ENCODE results near the gene VSTM4.

Gene VSTM4

GRCh38 chr10:49074836-49075682 lies 40.3 kb downstream of the VSTM4 start:
- TF ChIP-seq CTCF (IDR thresholded peaks at IDR 0.05; ENCODE audit: borderline replicate concordance, extremely low read depth, low read length, poor library complexity, severe bottlenecking) (no peak), EZH2 (IDR thresholded peaks at IDR 0.05; ENCODE audit: borderline replicate concordance, low read depth, low read length, severe bottlenecking) (no peak)
- H3K79me2 ChIP-seq (ENCODE audit: insufficient read depth, low read length) = no peaks in the 10 kb centered on the region
- H3K27ac ChIP-seq (ENCODE audit: low read length) = no peak overlapping the region
- H3K4me1 ChIP-seq (ENCODE audit: insufficient read depth, low read length) = no peaks in the 10 kb centered on the region
- ATAC-seq (ENCODE audit: insufficient read depth, low read depth) (no peak), DNase-seq (no peak)
- no peaks in the 10 kb centered on the region for H4K20me1 ChIP-seq (ENCODE audit: insufficient read depth, low read length)
- H3K4me3 ChIP-seq (ENCODE audit: low read depth in 1 of 2, low read length in 2 of 2) = no peak overlapping the region
- no peaks in the 10 kb centered on the region for H3K36me3 ChIP-seq (ENCODE audit: insufficient read depth, low read length)
- H3K4me2 ChIP-seq (ENCODE audit: insufficient read depth, low read length) = no peak overlapping the region
- no peaks in the 10 kb centered on the region for H3K27me3 ChIP-seq (ENCODE audit: insufficient read depth, low read length, poor library complexity)
- H3K9me3 ChIP-seq (ENCODE audit: insufficient read depth, low read length, severe bottlenecking) = no peaks in the 10 kb centered on the region
- H2AFZ ChIP-seq (ENCODE audit: low read depth, low read length) = no peak overlapping the region
- no peak overlapping the region for H3K9ac ChIP-seq (ENCODE audit: low read depth, low read length)

- no peaks in the 10 kb centered on the region for H4K20me1 ChIP-seq (ENCODE audit: insufficient read depth, low read length)
- H3K4me3 ChIP-seq (ENCODE audit: low read depth in 1 of 2, low read length in 2 of 2) = no peak overlapping the region
- H3K9ac ChIP-seq (ENCODE audit: low read depth, low read length) = no peak overlapping the region
- no peak overlapping the region for H3K27ac ChIP-seq (ENCODE audit: low read length)
- H3K27me3 ChIP-seq (ENCODE audit: insufficient read depth, low read length, poor library complexity) = no peaks in the 10 kb centered on the region
- DNase-seq (no peak), ATAC-seq (ENCODE audit: insufficient read depth, low read depth) (no peak)
- H3K9me3 ChIP-seq (ENCODE audit: insufficient read depth, low read length, severe bottlenecking) = no peaks in the 10 kb centered on the region
- TF ChIP-seq CTCF (IDR thresholded peaks at IDR 0.05; ENCODE audit: borderline replicate concordance, extremely low read depth, low read length, poor library complexity, severe bottlenecking) (no peak), EZH2 (IDR thresholded peaks at IDR 0.05; ENCODE audit: borderline replicate concordance, low read depth, low read length, severe bottlenecking) (no peak)
- no peak overlapping the region for H2AFZ ChIP-seq (ENCODE audit: low read depth, low read length)
- H3K4me1 ChIP-seq (ENCODE audit: insufficient read depth, low read length) = no peaks in the 10 kb centered on the region
- H3K79me2 ChIP-seq (ENCODE audit: insufficient read depth, low read length) = no peaks in the 10 kb centered on the region
- no peak overlapping the region for H3K4me2 ChIP-seq (ENCODE audit: insufficient read depth, low read length)
- no peaks in the 10 kb centered on the region for H3K36me3 ChIP-seq (ENCODE audit: insufficient read depth, low read length)
These were observed 43.0 kb downstream of the VSTM4 start for GRCh38 chr10:49072166-49072885.

- Histone ChIP-seq H3K9ac (ENCODE audit: low read depth, low read length) (no peak overlapping the region), H3K36me3 (ENCODE audit: insufficient read depth, low read length) (no peaks in the 10 kb centered on the region), H3K4me1 (ENCODE audit: insufficient read depth, low read length) (no peaks in the 10 kb centered on the region), H3K27ac (ENCODE audit: low read length) (no peak overlapping the region), H3K9me3 (ENCODE audit: insufficient read depth, low read length, severe bottlenecking) (no peaks in the 10 kb centered on the region), H3K4me3 (ENCODE audit: low read depth in 1 of 2, low read length in 2 of 2) (no peak overlapping the region), H3K79me2 (ENCODE audit: insufficient read depth, low read length) (no peaks in the 10 kb centered on the region), H3K4me2 (ENCODE audit: insufficient read depth, low read length) (no peak overlapping the region), H2AFZ (ENCODE audit: low read depth, low read length) (no peak overlapping the region), H4K20me1 (ENCODE audit: insufficient read depth, low read length) (no peaks in the 10 kb centered on the region), H3K27me3 (ENCODE audit: insufficient read depth, low read length, poor library complexity) (no peaks in the 10 kb centered on the region)
- no peak for DNase-seq
- TF ChIP-seq EZH2 (IDR thresholded peaks at IDR 0.05; ENCODE audit: borderline replicate concordance, low read depth, low read length, severe bottlenecking) (no peak), CTCF (IDR thresholded peaks at IDR 0.05; ENCODE audit: borderline replicate concordance, extremely low read depth, low read length, poor library complexity, severe bottlenecking) (no peak)
- no peak for ATAC-seq (ENCODE audit: insufficient read depth, low read depth)
These were observed 44.1 kb downstream of the VSTM4 start for GRCh38 chr10:49071160-49071761.

Measured in DND-41 (cell line).